RWPE2 (cell line): ENCODE measurements around the gene FBXW12.

Experiments used
- ATAC-seq: fragments of 200-7000 bp; cut with Tn5 transposase; 3 replicates; pipeline ENCODE4 v1.9.1; 2021; ENCODE audit warnings: low read depth
- DNase-seq: peaks from one replicate; pipeline ENCODE4 v3.0.0-alpha.2; 2020; ENCODE audit warnings: low spot score
- H3K27ac ChIP-seq: fragments of 450-650 bp; 2 replicates; pipeline ENCODE4 v1.5.1; 2017; ENCODE audit warnings: mild to moderate bottlenecking; ENCODE audit not compliant: poor library complexity, severe bottlenecking
- H3K27me3 ChIP-seq: fragments of 250-450 bp; sonication (Bioruptor Pico); 2 replicates; pipeline ENCODE4 v1.5.1; 2021; ENCODE audit warnings: mild to moderate bottlenecking, moderate library complexity; ENCODE audit not compliant: insufficient read depth, poor library complexity, severe bottlenecking
- H3K36me3 ChIP-seq: fragments of 250-450 bp; sonication (Bioruptor Pico); 2 replicates; pipeline ENCODE4 v1.5.1; 2020; ENCODE audit warnings: low read depth, mild to moderate bottlenecking, moderate library complexity
- H3K4me1 ChIP-seq: fragments of 250-450 bp; sonication (Bioruptor Pico); 2 replicates; pipeline ENCODE4 v1.5.1; 2021; ENCODE audit warnings: mild to moderate bottlenecking, moderate library complexity; ENCODE audit not compliant: insufficient read depth, poor library complexity, severe bottlenecking
- H3K4me3 ChIP-seq: fragments of 250-450 bp; sonication (Bioruptor Pico); 2 replicates; pipeline ENCODE4 v1.5.1; 2021; ENCODE audit warnings: mild to moderate bottlenecking, moderate library complexity; ENCODE audit not compliant: severe bottlenecking
- H3K9me3 ChIP-seq: fragments of 250-450 bp; sonication (Bioruptor Pico); 2 replicates; pipeline ENCODE4 v1.5.1; 2021; ENCODE audit warnings: mild to moderate bottlenecking, moderate library complexity; ENCODE audit not compliant: severe bottlenecking
- TF ChIP-seq, protein P1 (sequence below): fragments of 450-650 bp; IDR thresholded peaks from one replicate; pipeline ENCODE4 v1.5.1; 2017; ENCODE audit warnings: mild to moderate bottlenecking, moderate library complexity; ENCODE audit not compliant: poor library complexity, severe bottlenecking

The FBXW12 gene

DNA sequence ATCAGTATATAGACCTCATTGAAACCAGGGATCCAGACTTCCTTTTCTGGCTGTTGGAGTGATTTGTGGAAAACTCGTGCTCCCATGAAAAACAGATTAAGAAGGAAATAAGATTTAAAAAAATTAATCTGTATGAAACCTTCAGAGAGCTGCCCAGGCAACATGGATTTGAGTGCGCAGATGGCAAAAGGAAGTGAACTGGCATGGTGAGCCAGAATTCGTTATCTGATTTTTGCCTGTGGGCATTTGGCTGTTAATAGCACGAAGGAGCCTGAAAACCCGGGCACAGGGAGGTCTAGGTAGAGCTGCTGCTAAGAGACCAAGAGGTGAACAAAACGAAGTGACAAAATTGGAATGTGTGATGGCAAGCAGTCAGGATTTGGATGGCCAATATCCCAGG is 19.5 kb upstream of the FBXW12 start:
- TF ChIP-seq, protein P1, sequence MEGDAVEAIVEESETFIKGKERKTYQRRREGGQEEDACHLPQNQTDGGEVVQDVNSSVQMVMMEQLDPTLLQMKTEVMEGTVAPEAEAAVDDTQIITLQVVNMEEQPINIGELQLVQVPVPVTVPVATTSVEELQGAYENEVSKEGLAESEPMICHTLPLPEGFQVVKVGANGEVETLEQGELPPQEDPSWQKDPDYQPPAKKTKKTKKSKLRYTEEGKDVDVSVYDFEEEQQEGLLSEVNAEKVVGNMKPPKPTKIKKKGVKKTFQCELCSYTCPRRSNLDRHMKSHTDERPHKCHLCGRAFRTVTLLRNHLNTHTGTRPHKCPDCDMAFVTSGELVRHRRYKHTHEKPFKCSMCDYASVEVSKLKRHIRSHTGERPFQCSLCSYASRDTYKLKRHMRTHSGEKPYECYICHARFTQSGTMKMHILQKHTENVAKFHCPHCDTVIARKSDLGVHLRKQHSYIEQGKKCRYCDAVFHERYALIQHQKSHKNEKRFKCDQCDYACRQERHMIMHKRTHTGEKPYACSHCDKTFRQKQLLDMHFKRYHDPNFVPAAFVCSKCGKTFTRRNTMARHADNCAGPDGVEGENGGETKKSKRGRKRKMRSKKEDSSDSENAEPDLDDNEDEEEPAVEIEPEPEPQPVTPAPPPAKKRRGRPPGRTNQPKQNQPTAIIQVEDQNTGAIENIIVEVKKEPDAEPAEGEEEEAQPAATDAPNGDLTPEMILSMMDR, result no peak
- DNase-seq (no peak), ATAC-seq (no peak)
- H3K4me3 ChIP-seq, result no peak overlapping the region
- no peaks in the 10 kb centered on the region for H3K27me3 ChIP-seq
- no peaks in the 10 kb centered on the region for H3K36me3 ChIP-seq
- no peaks in the 10 kb centered on the region for H3K4me1 ChIP-seq
- H3K27ac ChIP-seq, result no peak overlapping the region
- no peaks in the 10 kb centered on the region for H3K9me3 ChIP-seq

DNA sequence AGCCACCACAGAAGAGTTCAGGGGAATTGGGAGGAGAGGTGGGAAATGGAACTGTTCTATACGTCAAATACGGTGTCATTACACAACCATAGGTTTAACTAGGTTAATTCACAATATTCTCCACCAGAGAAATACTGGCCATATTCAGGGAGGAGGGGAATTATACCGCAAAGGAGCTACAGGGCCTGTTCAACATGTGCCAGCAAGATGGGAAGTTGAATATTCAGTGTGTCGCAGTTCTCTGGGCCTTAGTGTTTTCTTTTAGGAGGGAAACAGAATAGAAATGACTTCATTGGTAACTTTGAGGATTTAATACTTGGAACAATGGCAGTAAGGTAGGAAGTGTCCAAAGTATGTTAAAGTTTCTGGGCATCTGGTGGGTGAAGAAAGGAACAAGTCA is 18.0 kb upstream of the FBXW12 start:
- TF ChIP-seq, protein P1, result no peak
- no peak overlapping the region for H3K4me3 ChIP-seq
- no peaks in the 10 kb centered on the region for H3K27me3 ChIP-seq
- no peaks in the 10 kb centered on the region for H3K36me3 ChIP-seq
- H3K27ac ChIP-seq, result no peak overlapping the region
- no peaks in the 10 kb centered on the region for H3K9me3 ChIP-seq
- no peaks in the 10 kb centered on the region for H3K4me1 ChIP-seq
- DNase-seq (no peak), ATAC-seq (no peak)

DNA sequence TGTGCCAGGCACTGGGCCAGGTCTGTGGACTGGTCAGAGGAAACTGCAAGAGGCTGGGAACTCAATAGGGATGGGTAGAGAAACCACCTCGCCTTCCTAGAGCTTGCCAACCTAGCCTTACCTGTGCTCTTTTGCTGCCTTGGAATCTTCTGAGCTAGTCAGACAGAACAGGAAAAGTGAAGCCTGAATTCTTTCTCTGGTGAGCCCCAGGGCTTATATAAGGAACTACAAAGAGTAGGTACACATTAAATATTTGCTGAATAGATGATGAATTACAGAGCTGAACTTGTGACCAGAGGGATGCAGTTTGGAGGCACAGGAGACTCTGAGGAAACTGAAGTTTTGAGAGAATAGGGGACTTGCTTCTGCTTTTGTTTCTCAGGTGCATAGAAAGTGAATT is 15.6 kb upstream of the FBXW12 start:
- Histone ChIP-seq H3K4me1 (no peaks in the 10 kb centered on the region), H3K36me3 (no peaks in the 10 kb centered on the region), H3K4me3 (no peak overlapping the region), H3K9me3 (no peaks in the 10 kb centered on the region), H3K27me3 (no peaks in the 10 kb centered on the region), H3K27ac (no peak overlapping the region)
- DNase-seq (no peak), ATAC-seq (no peak)
- TF ChIP-seq, protein P1, result no peak

DNA sequence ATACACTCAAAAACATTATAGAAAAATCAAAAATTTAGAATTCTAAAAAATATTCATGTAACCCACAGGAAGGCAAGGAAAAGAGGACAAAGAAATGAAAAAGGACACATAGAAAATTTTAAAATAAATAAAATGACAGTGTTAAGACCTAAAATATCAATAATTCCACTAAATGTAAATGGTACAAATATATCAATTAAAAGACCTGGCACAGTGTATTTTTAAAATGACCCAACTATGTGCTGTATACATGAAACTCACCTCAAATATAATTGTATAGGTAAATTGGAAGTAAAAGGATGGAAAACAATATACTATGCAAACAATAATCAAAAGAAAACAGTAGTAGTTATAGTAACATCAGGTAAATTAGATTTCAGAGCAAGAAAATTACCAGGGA is 10.1 kb upstream of the FBXW12 start:
- no peak for ATAC-seq
- DNase-seq, result no peak
- no peak overlapping the region for H3K27ac ChIP-seq
- H3K36me3 ChIP-seq, result no peaks in the 10 kb centered on the region
- no peaks in the 10 kb centered on the region for H3K4me1 ChIP-seq
- no peaks in the 10 kb centered on the region for H3K9me3 ChIP-seq
- H3K27me3 ChIP-seq, result no peaks in the 10 kb centered on the region
- H3K4me3 ChIP-seq, result no peak overlapping the region
- TF ChIP-seq, protein P1, result no peak

DNA sequence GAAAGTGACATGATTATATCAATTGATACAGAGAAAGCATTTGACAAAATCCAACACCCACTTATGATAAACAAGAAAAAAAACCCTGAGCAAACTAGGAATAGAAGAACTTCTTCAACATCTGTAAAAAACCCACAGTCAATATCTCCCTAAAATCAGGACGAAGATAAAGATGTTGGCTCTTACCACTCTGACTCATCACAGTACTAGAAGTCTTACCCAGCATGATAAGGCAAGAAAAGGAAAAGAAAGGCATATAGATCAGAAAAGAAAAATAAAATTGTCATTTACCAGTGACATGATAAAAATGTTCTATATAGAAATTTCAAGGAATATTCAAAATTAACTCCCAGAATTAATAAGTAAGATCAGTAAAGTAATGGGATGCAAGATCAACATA is 7.2 kb upstream of the FBXW12 start:
- no peaks in the 10 kb centered on the region for H3K9me3 ChIP-seq
- ATAC-seq, result no peak
- H3K4me1 ChIP-seq, result no peaks in the 10 kb centered on the region
- no peaks in the 10 kb centered on the region for H3K27me3 ChIP-seq
- no peak overlapping the region for H3K27ac ChIP-seq
- TF ChIP-seq, protein P1, result no peak
- no peak for DNase-seq
- no peaks in the 10 kb centered on the region for H3K36me3 ChIP-seq
- no peak overlapping the region for H3K4me3 ChIP-seq
